GM12872 (cell line): ENCODE results near the gene RFPL2.
A peak's percentile ranks its signal among the peaks of the same experiment; 100 is the strongest.

Experiments
- CTCF ChIP-seq: IDR thresholded peaks from 3 replicates; pipeline ENCODE4 v1.5.1; 2011; ENCODE audit warnings: low read depth, mild to moderate bottlenecking, low read length, moderate library complexity; ENCODE audit not compliant: insufficient read depth

Gene RFPL2

GRCh38 chr22:32218470-32218869 is 13.6 kb upstream of the RFPL2 start:
- TF ChIP-seq CTCF: no peak

DNA sequence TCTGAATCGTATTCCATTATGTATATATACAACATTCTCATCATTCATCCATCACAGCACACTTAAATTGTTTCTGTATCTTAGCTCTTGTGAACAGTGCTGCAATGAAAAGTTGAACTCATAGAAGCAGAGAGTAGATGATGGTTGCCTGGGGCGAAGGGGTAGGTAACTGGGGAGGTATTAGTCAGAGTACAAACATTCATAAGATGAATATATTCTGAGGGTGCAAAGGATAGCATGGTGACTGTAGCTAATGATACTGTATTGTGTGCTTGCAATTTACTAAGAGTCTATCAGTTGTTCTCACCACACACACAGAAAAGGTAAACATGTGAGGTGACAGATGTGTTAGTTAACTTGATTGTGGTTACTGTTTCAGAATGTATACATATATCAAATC is 12.6 kb upstream of the RFPL2 start:
- TF ChIP-seq CTCF: no peak

DNA sequence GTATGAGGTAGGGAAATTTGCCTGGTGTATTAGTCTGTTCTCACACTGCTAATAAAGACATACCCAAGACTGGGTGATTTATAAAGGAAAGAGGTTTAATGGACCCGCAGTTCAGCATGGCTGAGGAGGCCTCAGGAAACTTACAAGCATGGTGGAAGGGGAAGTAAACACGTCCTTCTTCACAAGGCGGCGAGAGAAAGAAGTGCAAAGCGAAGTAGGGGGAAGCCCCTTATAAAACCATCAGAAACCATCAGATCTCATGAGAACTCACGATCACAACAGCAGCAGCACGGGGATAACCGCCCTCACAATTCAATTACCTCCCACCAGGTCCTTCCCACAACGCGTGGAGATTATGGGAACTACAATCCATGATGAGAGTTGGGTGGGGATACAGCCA is 12.0 kb upstream of the RFPL2 start:
- TF ChIP-seq CTCF: no peak

- TF ChIP-seq CTCF: no peak
Measured at GRCh38 chr22:32211011-32211410, 6.1 kb upstream of the RFPL2 start.

GRCh38 chr22:32208681-32209080 is 3.8 kb upstream of the RFPL2 start:
- no peak for TF ChIP-seq CTCF

DNA sequence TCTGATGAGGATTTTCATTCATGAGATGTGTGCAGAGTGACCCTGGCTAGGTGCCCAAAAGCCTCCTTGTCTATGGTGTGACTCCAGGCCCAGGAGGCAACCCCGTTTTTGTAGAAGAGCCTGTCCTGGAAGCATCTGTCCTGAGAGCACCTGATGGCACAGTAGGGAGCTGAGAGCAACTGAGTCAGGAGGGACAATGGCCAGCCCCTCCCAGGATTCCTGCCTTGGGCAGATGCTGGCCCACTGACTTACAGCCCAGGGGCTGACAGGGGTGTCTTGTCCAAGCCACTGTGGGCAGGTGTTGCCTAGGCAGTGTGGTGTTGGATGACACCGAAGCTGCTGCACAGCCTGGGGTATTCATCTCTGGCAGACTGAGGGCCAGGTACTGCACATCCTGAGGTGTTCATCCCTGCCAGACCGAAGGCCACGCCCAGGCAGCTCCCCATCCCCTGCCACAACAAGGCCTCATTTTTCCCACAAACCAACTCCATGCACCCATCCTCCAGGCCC is 3.2 kb upstream of the RFPL2 start:
- no peak for TF ChIP-seq CTCF

DNA sequence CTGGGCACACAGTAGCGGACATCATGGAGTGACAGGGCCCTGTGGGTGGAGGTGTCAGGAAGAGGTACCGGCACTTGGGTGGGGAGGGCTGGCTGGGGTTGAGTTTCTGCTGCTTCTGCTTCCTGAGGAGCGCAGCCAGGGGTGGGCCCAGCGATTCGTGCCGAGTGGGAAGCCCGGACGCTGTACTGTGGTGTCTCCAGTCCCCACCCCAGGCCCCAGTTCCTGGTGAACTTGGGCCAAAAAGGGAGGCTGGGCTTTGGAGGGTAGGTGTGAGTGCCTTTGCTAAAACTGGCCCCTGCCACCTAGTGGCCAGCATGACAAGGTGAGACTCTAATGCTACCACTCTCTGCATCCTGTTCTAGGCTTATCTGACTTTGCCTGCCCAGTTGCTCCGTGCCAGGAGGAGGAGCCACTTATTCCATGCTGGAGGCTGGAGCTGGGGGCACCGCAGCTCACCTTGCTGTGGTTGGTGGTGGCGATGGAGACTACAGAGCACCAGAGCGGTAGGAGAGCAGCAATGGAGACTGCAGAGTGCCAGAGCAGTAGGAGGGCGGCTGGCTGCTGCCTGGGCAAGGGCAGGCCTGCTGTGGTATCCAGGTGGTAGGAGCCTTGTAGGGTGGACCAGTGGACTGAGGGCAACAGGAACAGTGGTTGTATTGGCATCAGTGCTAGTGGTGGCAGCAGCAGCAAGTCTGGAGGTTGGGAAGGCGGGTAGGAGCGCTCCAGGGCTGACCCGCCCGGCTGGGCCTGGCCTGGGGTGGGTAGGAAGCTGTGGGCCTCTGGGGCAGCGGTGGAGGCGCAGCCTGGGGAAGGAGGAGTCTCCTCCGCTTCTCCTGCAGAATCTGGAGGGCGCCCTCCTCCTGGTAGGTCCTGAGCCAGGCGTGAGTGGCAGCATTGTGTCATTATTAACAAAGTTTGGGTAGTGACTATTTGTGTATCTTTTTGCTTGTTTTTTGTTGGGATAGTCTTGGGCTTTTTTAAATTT is 2.2 kb upstream of the RFPL2 start:
- peak; percentile 82 for TF ChIP-seq CTCF
